Islet precursor cell (in vitro differentiated cells): ENCODE measurements around the gene TPM1.
A peak's percentile ranks its signal among the peaks of the same experiment; 100 is the strongest.
"Not testable (repeated sequence)": the region's sequence is repeated elsewhere in the genome, so short reads cannot be mapped to it uniquely, and the experiment has no call there.

Experiments used
- DNase-seq: peaks from one replicate; pipeline ENCODE4 v3.0.0-alpha.2; 2018

Gene TPM1

DNA sequence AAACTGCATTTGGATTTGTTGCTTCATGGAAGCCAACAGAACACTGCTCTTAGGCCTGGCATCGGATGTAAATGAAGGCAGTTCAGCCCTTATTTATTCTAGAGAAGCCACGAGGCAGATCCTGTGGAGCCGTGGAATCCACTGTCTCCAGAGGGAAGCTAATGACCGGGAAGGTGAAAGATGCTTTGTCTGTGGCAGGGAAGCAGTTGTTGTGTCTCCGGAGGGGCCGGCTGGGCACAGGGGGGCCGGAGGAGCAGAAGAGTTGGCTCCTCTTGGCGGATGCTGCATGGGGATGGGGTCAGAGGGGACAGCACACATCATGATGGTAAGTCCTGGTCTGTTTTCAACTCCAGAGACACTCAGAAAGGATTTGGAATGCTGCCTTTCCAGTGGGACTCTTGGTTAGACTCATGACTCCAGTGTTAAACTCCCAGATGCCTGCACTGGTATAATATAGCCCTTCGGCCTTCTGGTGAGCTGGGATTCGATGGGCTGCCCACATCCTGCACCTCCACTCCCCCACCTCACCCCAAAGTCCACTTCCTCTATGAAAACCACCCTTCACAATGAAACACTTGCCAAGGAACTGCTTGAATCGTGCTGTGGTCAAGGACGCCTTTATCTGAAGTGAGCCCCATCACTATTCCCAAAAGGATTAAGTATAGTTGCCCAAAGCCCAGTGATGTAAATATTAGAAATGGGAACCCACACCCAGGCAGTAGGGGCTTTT is 33.6 kb downstream of the TPM1 start:
- DNase-seq, result peak; percentile 78

DNA sequence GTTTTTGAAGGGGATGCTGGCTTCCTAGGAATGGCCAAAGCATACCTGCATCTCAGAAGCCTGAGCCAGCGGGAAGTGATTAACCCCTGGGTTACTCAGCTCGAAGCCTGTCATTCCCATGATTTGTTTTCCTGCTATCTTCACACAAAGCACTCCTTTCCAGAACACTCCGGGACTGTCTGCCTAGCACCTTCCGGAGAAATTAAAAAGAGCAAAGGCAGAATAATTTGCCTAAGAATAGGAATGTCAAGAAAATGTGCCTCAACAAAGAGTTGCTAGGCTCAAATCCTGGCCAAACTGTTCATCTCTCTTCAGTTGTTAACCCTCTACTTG is 34.1 kb downstream of the TPM1 start:
- DNase-seq, result peak; percentile 76

DNA sequence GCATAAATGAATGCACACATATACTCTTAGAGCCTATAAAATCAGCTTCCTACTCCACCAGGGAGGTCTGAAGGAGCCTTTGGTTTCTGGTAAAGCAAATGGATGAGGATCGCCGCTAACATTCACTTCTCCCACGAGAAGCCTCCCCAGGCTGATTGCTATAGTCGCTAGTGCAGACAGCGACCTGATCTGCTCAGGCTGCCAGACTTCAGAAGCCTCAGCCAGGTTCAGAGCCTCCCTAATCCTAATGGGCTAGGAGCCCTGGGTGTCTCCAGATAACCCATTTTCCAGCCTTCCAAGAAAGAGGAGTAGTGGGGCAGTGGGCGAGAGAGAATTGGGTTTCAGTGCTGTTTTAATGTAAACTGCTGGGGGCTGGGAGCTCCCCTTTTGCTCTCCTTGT is 35.4 kb downstream of the TPM1 start:
- DNase-seq, result peak; percentile 73

DNA sequence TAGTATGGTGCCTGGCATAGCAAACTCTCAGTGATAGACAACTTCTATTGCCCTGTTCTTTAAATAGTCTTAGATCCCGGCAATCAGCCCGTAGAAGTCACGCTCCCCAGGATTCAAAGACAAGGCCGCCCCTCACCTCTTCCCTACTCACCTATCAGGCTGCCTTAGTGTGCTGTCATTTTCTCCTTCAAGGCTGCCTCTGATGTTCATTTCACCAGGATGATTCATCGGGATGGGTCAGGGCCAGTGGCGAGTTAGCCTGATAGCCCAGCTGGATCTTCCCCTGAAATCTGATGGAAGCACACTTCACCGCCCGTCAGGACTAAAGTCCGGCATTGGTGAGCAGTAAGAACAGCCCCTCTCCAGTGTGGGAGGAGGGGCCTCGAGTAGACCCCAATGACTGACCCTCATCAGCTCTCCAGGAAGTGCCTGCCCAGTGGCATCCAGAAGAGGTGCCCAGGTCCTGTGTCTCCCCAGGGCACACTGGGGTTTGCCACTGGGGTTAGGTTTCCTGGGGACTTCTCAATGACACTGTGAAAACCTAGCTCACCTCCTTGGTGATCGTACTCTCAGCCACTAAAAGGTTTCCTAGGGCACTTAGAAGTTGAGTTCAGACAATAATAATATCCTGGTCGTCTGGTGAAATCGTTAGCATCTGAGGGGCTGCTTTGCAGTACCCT is 37.5 kb downstream of the TPM1 start:
- DNase-seq, result peak; percentile 85

DNA sequence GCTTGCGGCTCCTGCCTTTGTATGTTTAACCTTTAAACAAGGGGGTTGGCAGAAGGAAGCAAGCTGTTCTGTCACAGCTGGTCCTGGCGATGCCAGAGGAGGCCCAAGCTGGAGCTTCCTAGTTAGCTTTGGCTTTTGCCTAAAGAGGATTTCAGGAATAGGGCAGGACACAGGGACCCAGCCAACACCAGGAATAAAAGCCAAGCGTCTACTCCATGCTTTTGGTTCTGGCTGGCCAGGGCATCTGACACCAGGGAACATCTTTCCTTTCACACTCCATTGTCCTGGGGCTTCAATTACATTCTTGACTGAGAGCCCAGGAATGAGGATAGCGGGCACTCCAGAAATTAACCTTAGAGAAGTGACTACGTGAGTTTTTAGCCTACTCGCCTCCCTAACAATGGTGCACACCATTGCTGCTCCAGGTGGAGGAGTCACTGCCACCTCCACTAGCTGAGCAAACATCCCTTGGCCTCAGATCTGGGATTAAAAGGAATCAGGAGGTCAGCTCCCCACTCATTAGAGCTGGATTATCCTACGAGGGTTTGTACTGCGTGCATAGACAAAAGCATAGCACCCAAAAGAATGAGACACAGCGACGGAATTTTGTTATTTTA is 38.2 kb downstream of the TPM1 start:
- peak; percentile 48 for DNase-seq

DNA sequence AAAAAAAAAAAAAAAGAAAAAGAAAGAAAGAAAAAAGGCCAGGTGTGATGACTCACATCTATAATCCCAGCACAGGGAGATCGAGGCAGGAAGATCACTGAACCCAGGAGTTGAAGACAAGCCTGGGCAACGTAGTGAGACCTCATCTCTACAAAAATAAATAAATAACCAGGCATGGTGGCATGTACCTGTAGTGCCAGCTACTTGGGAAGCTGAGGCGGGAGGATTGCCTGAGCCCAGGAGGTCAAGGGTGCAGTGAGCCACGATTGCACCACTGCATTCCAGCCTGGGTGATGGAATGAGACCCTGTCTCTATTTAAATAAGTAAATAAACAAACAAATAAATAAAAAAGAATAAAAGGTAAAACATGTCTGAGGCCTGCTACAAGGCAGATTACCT is 39.8 kb downstream of the TPM1 start:
- DNase-seq, result peak; percentile 53

DNA sequence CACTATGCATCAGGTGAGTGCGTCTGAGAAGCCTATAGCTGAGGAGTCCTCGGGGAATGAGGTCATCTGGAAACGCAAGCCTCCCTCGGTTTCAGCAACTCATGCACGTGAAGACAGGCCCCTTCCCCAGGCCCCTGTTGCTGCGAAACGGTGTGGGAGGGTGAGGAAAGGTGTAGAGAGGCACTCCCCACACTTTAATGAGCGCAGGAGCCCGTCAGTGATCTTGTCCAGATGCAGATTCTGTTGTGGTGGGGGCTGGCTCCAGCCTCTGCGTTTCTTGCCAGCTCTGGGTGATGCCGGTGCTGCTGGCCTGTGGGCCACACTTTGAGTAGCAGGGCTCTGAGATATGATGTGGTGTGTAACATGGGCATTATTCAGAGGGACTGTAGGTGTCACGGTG is 40.5 kb downstream of the TPM1 start:
- DNase-seq, result peak; percentile 96

DNA sequence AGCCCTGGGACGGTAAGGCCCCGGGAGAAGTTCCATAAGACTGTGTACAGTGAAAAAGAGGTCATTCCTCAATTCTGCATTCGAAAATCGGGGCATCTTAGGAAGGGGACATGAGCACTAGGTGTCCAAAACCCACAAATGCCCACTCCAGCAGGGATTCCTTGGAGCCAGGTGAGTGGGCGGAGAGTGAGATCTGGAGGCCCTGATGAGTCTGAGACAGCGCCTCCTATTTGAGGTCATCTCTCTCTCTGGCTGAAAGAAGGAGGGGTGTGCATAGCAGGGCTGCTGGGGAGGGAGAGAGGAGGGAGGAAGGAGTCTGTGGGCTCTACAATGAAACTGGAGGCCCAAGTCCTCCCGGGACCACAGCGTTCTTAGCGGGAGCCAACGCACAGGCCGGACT is 41.0 kb downstream of the TPM1 start:
- DNase-seq, result peak; percentile 79

DNA sequence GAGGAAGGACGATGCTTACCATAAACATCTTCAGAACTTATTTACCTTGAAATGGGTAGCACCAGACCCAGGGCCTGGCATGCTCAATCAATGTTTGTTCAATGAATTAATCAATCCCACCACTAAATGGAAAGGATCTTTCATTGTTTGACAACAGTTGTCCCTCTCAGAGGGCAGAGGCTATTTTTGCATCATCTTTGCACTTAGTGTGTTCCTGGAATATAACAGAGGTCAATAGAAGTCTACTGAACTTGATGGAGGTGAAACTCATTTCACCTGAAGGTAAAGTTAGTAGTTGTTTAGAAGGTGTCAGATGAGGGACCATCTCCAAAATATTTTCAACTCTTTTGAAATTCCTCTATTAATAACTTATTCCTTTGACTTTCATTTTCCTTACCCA is 42.3 kb downstream of the TPM1 start:
- DNase-seq, result no peak

DNA sequence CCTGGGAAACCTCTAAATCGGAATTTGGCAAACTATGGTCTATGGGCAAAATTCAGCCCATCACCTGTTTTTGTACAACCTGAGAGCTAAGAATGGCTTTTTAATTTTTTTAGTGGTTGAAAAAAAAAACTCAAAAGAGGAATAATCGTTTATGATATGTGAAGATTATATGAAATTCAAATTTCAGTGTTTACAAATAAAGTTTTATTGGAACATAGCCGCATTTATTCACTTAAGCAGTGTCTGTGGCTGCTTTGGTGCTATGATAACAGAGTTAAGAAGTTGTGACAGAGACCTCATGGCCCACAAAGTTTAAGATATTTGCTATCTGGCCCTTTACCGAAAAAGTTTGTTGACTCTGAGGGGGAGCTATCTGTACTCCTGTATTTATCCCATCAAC is 42.7 kb downstream of the TPM1 start:
- no peak for DNase-seq

DNA sequence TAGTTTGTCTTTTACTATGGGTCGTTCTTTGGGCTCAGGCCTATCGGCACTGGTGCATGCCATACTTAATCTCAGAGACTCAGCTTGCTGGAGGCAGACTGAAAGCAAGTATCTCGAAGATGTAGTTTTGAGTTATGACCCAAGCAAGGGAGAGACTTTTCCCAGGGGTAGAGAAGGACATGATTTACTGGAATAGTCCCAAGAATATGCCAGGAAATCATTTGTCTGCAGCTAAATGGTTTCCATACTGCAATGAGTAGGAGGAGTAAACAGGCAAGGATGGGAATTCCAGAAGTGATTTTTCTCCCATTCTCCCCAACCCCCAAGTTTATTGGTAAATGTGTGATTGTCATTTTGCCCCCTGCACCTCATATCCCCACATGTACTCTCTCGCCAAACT is 43.7 kb downstream of the TPM1 start:
- peak; percentile 30 for DNase-seq

DNA sequence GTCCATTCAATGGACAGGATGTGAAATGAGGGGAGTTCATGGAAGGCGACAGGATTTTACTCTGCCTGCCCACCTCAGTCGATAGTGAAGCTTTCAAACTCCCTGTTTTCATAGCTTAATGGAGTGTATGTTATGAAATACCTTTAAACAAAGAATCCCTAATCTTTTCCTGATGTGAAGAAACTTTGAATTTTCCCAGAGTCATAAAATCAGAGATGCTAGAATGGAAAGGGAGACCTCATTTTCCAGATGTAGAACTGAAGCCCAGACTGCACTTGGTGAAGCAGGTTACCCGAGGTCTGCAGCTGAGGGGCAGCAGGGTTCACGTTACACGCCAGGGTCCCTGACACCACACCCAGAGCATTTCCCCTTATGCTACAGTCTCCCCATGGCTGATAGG is 44.4 kb downstream of the TPM1 start:
- no peak for DNase-seq

DNA sequence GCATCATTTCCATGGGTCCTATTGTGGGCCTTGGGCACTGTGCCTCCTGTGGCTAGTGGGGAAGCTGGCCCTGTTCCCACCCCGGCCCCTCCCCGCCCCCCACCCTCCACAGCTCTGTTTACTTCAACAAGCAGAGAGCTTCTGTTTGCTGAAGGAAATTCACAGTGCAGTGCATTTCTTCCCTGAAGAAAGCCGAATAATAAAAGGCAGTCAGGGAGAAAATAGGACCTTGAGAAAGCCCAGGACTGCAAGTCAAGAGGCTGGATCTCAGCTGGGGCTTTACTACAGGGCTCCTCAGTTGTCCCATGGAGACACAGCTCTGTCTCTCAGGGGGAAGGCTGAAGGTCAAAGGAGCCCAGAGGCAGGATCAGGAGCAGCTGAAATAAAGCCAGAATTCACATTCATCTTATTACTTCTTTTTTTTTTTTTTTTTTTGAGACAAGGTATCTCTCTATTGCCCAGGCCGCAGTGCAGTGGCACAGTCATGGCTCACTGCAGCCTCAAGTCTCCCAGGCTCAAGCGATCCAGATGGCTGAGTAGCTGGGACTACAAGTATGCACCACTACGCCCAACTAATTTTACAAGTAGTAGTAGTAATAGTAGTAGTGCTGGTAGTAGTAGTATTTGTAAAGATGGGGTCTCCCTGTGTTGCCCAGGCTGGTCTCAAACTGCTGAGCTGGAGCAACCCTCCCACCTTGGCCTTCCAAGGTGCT is 46.1 kb downstream of the TPM1 start:
- DNase-seq, result peak; percentile 61

DNA sequence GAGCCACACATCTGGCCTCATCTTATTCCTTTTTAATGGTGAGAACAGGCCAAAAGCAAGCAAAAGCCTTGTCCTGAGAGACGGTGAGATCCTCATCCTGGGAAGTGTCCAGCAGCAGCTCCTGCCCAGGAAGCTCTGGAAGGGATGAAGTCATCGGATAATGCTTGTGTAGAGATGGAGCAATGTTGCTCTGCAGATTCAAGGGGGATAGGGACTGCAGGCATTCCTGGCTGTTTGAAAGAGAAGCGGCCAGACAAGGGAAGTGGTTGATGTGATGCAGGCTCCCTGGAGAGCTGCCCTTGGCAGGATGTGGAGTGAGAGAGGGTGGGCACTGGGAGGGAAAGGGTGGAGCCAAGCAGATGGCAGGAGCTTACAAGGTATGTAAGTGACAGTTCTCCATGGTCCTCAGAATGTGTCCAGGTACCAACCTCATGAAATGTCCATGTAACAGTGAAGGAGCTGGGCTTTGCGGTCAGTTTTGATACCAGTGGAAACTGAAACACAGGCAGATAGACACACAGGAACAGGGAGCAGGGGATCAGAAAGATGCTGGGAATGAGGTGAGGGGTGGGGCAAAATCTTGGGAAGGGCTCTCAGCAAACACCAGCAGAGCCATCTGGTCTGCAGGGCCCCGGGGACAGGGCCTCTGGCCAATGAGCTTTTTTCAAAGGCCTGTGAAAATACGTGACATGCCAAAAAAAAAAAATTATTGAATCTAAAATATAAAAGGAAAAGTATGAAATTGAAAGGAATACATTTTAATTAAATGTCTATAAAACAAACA is 46.9 kb downstream of the TPM1 start:
- peak; percentile 98 for DNase-seq

DNA sequence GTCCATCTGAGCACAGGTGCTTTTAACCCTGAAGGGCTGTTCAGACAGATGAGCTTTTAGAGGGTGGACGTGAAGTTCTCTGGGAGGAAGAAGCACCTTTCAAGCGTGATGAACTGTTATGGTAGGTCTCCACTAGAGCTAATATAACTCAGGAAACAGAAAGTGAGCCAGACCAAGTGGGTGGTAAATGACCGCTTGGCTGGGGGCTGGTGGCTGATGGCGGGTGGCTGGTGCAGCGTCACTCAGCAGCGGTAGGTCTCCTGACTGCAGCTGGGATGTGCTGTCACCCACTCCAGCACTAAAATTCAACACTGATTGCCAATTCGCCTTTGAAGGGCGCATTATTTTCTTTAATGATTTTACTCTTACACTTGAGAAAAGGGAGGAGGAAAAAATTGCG is 47.9 kb downstream of the TPM1 start:
- peak; percentile 41 for DNase-seq

DNA sequence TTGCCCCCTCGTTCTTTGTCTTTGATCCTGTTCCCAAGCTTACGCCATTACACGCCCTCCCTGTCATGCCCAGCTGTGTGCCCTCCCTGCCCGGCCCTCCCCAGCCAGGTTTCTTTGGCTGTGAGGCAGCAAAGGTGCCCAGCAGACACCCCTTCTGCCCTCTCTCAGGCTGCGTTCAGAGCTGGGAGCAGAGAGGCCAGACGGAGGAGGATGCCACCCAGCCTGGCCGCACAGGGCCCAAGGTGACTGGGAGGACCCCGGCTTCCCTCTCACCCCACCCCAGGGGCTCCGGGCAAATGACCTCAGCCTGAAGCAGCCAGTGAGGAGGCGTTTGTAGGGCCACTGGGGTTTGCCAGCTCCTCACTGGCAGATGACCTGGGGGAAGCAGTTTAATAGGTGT is 48.3 kb downstream of the TPM1 start:
- peak; percentile 22 for DNase-seq

DNA sequence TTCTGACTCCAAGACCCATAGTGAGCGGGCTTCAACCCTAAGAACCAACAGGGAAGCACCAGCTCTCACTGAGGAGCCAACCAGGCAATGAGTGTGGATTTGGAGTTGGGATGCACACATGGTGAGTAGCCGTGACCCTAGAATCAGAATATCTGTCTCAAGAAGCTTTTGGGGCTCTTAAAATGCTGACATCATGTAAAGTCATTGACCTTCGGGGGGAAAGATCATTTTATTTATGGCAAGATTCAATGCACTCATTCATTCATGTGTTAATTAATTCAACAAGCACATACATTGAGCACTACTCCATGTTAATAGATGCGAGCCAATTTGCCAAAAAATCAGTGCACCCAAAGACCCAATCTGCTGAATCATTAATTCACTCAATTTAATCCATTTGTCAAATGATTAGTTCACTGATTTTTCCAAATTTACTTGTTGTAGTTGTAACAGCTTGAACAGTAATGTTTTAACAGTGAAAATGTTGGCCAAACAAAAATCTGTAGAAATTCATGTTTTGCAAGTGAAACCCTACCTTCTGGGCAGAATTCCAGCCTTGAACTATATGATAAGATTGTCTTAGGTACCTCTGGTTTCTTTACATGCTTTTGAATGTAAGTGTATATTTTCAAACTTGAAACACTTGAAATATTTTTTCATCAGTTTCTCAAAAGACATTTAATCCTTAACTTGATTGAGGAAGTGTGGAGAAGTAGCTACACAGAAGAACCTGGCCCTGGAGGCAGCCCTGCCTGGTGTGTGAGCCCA is 49.3 kb downstream of the TPM1 start:
- DNase-seq, result peak; percentile 22

DNA sequence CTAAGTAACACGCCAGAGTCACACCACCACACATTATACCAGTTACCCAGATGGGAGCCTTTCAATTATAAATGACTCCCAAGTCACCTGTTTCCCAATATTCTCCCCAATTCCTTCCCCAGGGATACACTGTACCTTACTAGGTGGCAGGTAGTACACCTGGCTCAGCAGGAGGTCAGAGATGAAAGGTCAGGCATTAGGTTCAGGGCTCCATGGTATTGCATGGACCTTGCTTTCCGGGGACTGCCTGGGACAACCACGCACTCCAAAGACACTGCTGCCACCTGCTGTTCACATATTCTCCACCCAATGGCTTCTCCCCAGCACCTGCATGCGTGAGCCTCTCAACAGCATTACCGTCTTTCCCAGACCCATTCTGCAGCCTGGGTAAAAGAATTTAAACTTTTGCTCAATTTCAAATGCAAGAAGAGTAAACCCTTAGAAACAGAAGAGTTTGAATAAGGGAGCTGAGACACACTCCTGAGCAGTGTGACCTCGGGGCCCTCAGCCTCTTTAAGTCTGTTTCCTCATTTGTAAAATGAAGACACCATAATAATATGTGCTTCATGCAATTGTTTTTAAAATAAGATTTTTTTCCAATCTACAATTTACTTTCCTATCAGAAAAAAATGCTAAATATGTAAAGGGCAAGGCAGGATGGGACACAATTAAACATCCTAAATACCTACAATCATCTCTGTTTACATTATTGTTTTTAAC is 51.1 kb downstream of the TPM1 start:
- DNase-seq, result peak; percentile 91

DNA sequence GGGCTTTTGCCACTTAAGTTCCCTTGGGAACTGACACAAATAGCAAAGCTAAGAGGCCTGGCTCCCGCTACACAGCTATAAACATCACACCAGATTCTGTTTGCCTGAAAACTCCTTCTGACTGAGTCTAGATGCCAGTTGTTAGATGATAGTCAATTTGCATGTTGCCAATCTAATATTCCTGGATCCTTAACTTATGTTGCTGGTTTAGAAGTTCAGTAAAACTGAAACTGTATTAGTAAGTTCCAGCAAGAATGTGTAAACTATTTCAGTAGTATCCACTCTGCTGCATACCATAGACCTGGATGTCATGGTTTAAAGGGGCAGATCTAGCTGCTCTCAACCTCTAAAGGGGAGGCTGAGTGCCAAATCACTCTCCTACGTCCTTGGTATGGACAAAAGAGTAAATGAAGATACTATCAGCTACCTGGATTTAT is 52.0 kb downstream of the TPM1 start:
- DNase-seq, result peak; percentile 51

DNA sequence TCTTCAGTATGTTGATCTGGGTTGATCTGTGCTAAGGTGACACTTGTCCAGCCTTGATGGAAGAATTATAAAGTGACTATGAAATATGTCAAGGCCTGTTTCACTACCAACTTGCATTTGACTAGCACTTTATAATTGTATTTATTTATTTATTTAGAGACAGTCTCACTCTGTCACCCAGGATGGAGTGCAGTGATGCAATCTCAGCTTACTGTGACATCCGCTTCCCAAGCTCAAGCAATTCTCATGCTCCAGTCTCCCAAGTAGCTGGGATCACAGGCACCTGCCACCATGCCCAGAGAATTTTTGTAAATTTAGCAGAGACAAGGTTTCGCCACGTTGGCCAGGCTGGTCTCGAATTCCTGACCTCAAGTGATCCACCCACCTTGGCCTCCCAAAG is 53.6 kb downstream of the TPM1 start:
- no peak for DNase-seq

DNA sequence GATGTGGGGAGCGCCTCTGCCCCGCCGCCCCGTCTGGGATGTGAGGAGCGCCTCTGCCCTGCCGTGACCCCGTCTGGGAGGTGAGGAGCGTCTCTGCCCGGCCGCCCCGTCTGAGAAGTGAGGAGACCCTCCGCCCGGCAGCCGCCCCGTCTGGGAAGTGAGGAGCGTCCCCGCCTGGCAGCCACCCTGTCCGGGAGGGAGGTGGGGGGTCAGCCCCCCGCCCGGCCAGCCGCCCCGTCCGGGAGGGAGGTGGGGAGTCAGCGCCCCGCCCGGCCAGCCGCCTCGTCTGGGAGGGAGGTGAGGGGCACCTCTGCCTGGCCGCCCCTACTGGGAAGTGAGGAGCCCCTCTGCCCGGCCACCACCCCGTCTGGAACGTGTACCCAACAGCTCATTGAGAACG is 56.4 kb downstream of the TPM1 start:
- not testable (repeated sequence) for DNase-seq
